Glomerular visceral epithelial cell (primary cell): ENCODE data around the gene BSPH1.
"Not testable (repeated sequence)": the region's sequence is repeated elsewhere in the genome, so short reads cannot be mapped to it uniquely, and the experiment has no call there.

ENCODE experiments used
- DNase-seq: peaks from one replicate; pipeline ENCODE4 v3.0.0-alpha.2; 2016; ENCODE audit errors: extremely low spot score

Gene BSPH1

DNA sequence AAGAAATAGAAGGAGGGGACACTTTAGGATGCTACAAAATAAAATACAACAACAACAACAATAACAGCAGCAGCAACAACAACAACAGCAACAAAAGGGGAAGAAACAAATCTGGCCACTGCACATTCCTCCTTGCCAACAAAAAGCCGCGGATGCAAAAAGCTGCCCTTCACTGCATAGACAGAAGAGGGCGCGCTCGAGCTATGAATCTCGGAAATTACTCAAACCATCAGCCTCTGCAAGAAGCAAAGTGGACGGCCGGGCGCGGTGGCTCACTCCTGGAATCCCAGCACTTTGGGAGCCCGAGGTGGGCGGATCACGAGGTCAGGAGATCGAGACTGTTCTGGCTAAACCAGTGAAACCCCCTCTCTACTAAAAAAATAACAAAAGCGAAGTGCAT lies 71.9 kb downstream of the BSPH1 start:
- not testable (repeated sequence) for DNase-seq
